OCI-M2 (cell line): ENCODE data around the gene TMCO4.

Source experiments
- DNase-seq: peaks from one replicate; lab custom pipeline; 2025; ENCODE audit not compliant: unreplicated experiment; lab: John Stamatoyannopoulos, UW

The TMCO4 gene

GRCh38 chr1:19750882-19751276 lies 48.8 kb downstream of the TMCO4 start:
- DNase-seq, result no peak

GRCh38 chr1:19750101-19750881 lies 49.4 kb downstream of the TMCO4 start:
- no peak for DNase-seq

- DNase-seq, result no peak
Measured at GRCh38 chr1:19749685-19750084, 50.0 kb downstream of the TMCO4 start.

GRCh38 chr1:19747761-19748160 lies 52.0 kb downstream of the TMCO4 start:
- DNase-seq, result no peak

GRCh38 chr1:19744886-19745285 lies 54.8 kb downstream of the TMCO4 start:
- no peak for DNase-seq

GRCh38 chr1:19744335-19744743 lies 55.4 kb downstream of the TMCO4 start:
- DNase-seq, result no peak

GRCh38 chr1:19743793-19744192 lies 55.9 kb downstream of the TMCO4 start:
- no peak for DNase-seq

- no peak for DNase-seq
Measured at GRCh38 chr1:19743180-19743579, 56.5 kb downstream of the TMCO4 start.

GRCh38 chr1:19739628-19740027 lies 60.1 kb downstream of the TMCO4 start:
- no peak for DNase-seq

- DNase-seq, result no peak
Measured at GRCh38 chr1:19738669-19739068, 61.0 kb downstream of the TMCO4 start.

- no peak for DNase-seq
Measured at GRCh38 chr1:19738076-19738475, 61.6 kb downstream of the TMCO4 start.

GRCh38 chr1:19737104-19737825 lies 62.5 kb downstream of the TMCO4 start:
- no peak for DNase-seq

- no peak for DNase-seq
Measured at GRCh38 chr1:19735440-19736127, 64.1 kb downstream of the TMCO4 start.

GRCh38 chr1:19734472-19734999 lies 65.2 kb downstream of the TMCO4 start:
- no peak for DNase-seq

- DNase-seq, result no peak
Measured at GRCh38 chr1:19734056-19734455, 65.7 kb downstream of the TMCO4 start.

- DNase-seq, result no peak
Measured at GRCh38 chr1:19733615-19734014, 66.1 kb downstream of the TMCO4 start.

GRCh38 chr1:19731311-19731821 lies 68.3 kb downstream of the TMCO4 start:
- DNase-seq, result no peak

GRCh38 chr1:19730793-19731192 lies 68.9 kb downstream of the TMCO4 start:
- no peak for DNase-seq

- no peak for DNase-seq
Measured at GRCh38 chr1:19730232-19730631, 69.5 kb downstream of the TMCO4 start.

GRCh38 chr1:19728413-19729145 lies 71.1 kb downstream of the TMCO4 start:
- no peak for DNase-seq

- DNase-seq, result no peak
Measured at GRCh38 chr1:19725606-19726005, 74.1 kb downstream of the TMCO4 start.
